ENCODE data around the gene GPR108.

GPR108 gene

GRCh38 chr19:6739390-6739882 lies 2.1 kb upstream of the GPR108 start, which contains the start of gene TRIP10:
Gene TRIP10 (plus strand): TSS chr19:6739680. CDS start chr19:6739762, 82 bp downstream.
- TF ChIP-seq CTCF (conservative IDR thresholded peaks at IDR 0.05; ENCODE audit: low read depth, low read length) = no peak
- no peak for DNase-seq (ENCODE audit: low read depth)
- H3K4me3 ChIP-seq (ENCODE audit: low read length) = peak within 1 kb of the TSS; percentile 81

GRCh38 chr19:6738787-6739389 lies 1.5 kb upstream of the GPR108 start:
- peak overlapping the region; percentile 43 for H3K4me3 ChIP-seq (ENCODE audit: low read length)
- no peak for TF ChIP-seq CTCF (conservative IDR thresholded peaks at IDR 0.05; ENCODE audit: low read depth, low read length)
- DNase-seq (ENCODE audit: low read depth) = no peak

DNA sequence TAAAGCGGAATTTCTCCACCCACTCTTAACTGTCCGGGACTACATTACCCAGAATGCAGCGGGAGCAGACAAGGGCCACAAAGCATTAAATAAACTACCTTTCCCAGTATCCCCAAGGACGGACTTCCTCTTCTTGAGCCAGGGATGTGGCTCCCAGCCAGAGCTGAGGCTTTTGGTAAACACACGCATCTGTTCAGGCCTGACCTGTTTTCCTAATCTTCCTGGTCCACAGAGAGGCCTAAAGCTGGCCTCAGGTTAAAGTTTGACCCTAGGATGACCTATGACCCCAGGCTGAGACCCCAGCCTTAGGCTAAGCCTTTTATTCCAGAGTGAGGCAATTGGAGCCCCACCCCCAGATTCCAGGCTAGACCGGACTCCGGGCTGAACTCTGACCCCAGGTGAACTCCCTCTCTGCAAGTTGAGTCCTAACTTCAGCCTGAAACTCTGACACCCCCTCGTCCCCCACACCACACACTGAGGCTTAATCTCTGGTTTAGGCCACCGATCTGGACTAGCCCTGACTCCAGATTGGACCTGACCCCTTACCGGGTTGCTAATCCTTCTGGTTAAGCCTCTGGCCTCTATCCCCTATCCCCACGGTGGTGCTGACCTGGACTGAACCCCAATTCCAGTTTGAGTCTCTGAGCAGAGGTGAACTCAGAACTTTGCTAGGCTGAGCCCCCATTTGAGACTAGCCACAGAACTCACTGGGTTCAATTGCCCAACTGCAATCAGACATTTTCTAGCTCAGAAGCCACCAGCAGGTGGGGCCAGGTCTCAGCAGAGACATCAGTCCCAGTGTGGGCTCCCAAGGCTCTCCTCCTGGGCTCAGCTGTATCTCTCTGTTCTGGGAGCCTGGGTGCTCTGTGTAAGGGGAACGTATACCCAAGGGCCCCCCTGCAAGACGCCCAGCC lies 750 bp upstream of the GPR108 start:
- no peak for DNase-seq (ENCODE audit: low read depth)
- H3K4me3 ChIP-seq (ENCODE audit: low read length) = peak overlapping the region; percentile 18
- TF ChIP-seq CTCF (conservative IDR thresholded peaks at IDR 0.05; ENCODE audit: low read depth, low read length) = peak; percentile 79

DNA sequence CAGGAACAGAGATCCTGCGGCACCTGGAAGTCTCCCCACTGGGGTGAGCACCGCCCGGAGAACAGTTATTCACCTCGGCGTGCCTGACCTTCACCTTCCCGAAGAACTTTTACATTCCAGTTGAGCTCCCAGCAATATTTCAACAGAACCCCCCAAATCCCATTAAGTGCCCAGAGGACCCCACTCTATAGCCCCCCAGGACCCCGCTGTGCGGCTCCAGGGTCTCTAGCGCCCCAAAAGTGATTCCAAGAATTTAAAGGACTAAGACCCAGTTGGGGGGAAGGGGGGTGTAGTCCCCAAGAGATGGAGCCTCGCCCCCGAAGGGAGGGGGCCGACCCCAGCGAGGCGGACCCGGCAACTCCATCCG lies 480 bp downstream of the GPR108 start:
- no peak for TF ChIP-seq CTCF (conservative IDR thresholded peaks at IDR 0.05; ENCODE audit: low read depth, low read length)
- H3K4me3 ChIP-seq (ENCODE audit: low read length) = peak overlapping the region; percentile 93
- no peak for DNase-seq (ENCODE audit: low read depth)

GRCh38 chr19:6736169-6736916 lies 1.0 kb downstream of the GPR108 start:
- H3K4me3 ChIP-seq (ENCODE audit: low read length) = peak overlapping the region; percentile 93
- DNase-seq (ENCODE audit: low read depth) = peak; percentile 62
- peak; percentile 79 for TF ChIP-seq CTCF (conservative IDR thresholded peaks at IDR 0.05; ENCODE audit: low read depth, low read length)

DNA sequence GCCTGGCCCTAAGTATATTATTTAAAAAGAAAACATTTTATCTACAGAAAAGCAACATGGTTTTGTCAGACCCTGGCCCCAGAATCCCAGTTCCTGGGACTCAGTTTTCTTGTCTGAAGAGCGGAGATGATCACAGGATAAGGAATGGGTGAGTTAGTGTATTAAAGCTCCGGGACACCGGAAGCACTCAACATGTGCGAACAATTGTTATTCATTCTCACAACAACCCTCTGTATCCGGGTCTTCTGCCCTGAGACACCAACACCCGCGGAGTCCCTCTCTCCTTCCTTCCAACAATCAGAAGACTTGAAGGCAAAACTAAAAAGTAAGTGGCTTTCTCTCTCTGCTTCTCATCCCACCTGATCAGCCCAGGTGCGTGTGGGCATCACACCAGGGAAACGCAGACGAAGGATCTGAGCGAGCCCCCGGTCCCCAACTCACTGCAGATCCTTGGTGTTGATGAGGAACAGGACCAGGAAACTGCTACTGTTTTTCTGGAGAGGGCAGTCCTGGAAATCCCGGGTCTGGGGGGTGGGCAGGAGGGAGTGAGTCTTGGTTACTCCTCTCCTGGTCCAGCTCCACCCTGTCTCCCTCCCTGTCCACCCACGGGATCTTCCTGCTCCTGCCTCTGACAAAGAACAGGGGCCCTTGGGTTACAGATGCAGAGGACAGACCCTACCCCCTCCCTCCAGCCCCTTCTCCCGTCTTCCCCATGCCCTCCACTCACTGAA lies 2.0 kb downstream of the GPR108 start:
- no peak overlapping the region for H3K4me3 ChIP-seq (ENCODE audit: low read length)
- TF ChIP-seq CTCF (conservative IDR thresholded peaks at IDR 0.05; ENCODE audit: low read depth, low read length) = no peak
- DNase-seq (ENCODE audit: low read depth) = no peak
